H1 (cell line): Measurements from ENCODE around the gene DLST. TPM values are rescaled to one million over a fixed set of nuclear protein-coding genes. Genes with fewer than 3 reads are reported as not detected.

Experiments
- CEBPB ChIP-seq: IDR thresholded peaks from 2 replicates; pipeline ENCODE4 v1.6.1; 2012; ENCODE audit warnings: low read depth, low read length
- KDM5A ChIP-seq: fragments of 200-600 bp; IDR thresholded peaks from 2 replicates; pipeline ENCODE4 v1.7.1; 2012; ENCODE audit warnings: mild to moderate bottlenecking, low read length, inconsistent platforms, mixed read lengths
- TAF1 ChIP-seq: IDR thresholded peaks from 2 replicates; pipeline ENCODE4 v1.6.1; 2011; ENCODE audit warnings: mild to moderate bottlenecking, low read depth, low read length
- TCF12 ChIP-seq: IDR thresholded peaks from 2 replicates; pipeline ENCODE4 v1.6.1; 2011; ENCODE audit warnings: low read depth, mild to moderate bottlenecking, low read length
- polyA plus RNA-seq, 7 experiments: library from polyadenylated mRNA; depleted of rRNA in 3 of 7; stranded (reverse) in 5 of 7; unstranded in 2 of 7; fragments of >200 nt in 5 of 7; fragments of 200-250 nt in 2 of 7; gene quantifications; 1 replicate in 5 of 7; 2 replicates in 1 of 7; 4 replicates in 1 of 7; pipeline versions ENCODE4 v1.2.1 to v1.2.3, GENCODE V29; 2011 to 2013; ENCODE audit warnings: missing spikeins in 2 of 7, mixed read lengths in 2 of 7
- total RNA-seq: library from RNA; stranded (reverse); fragmentation: NEBNext Ultra II Directional; extraction: Animal tissue kit (Norgen Biotek cat#: 25700); gene quantifications from 2 replicates; pipeline ENCODE4 v1.2.1, GENCODE V29; 2021
- TF ChIP-seq, protein P1 (sequence below): IDR thresholded peaks from 2 replicates; pipeline ENCODE4 v1.6.1; 2012; ENCODE audit warnings: inconsistent platforms

DLST gene
- total and polyA plus RNA-seq, 2 of the 8 experiments (the other 6 are each of a cell fraction or from before 2014, with no cell fraction given): 96.5 to 117 TPM

DNA sequence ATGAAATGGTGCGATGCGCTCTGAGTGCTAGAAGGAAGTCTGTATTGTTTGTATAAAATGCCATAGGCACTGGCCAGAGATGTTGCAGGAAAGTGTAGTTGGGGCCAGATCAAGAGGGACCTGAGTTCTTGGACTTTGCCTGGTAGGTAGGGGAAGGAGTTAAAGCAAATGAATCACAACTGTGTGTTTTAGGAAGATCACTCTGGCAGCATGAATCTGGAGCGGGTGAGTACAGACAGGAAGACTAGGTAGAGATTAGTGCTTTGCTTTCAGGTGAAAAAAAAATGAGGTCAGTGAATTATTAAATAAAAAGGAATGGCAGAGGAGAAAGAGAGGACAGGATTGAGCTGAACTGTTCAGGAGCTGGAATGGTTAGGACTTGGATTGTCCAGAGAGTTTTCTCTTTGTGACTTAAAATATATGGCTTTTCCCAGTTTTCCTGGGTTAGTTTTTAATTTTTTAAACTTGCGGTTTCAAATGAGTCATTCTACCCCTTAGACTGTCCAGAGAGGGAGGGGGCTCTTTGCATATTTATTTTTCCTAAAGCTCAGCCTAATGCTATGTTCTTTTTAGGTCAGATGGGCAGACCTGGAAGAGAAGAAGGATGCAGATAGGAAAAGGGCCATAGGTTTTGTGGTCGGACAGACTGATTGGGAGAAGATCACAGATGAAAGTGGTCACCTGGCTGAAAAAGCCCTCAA lies 46.9 kb upstream of the DLST start (continued):
- TF ChIP-seq, protein P1, sequence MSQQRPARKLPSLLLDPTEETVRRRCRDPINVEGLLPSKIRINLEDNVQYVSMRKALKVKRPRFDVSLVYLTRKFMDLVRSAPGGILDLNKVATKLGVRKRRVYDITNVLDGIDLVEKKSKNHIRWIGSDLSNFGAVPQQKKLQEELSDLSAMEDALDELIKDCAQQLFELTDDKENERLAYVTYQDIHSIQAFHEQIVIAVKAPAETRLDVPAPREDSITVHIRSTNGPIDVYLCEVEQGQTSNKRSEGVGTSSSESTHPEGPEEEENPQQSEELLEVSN: no peak
- TF ChIP-seq TAF1: no peak
- TF ChIP-seq CEBPB: no peak
- TF ChIP-seq TCF12: no peak
- no peak for TF ChIP-seq KDM5A
- TF ChIP-seq, all 59 proteins: peak for 0
